IMR-90 (cell line): ENCODE results near the gene KCNQ1. TPM values are rescaled to one million over a fixed set of nuclear protein-coding genes. Genes with fewer than 3 reads are reported as not detected.

ENCODE experiments used
- ATAC-seq: fragments of 200-7000 bp; cut with Tn5 transposase; 2 replicates; pipeline ENCODE4 v1.9.1; 2020; ENCODE audit warnings: low read depth, mild to moderate bottlenecking, moderate library complexity
- BruUV-seq: library from RNA; stranded (reverse); fragments of 400-500 nt; replicated peaks from 2 replicates; lab custom pipeline; 2021; lab: Mats Ljungman, UMichigan
- CTCF ChIA-PET: fragments of 300-600 bp; formaldehyde crosslinking; extraction: SDS; loops from one replicate; lab custom pipeline; 2021; ENCODE audit warnings: antibody characterized with exemption; lab: Yijun Ruan, JAX
- POLR2A ChIA-PET: fragments of 300-600 bp; sonication (Branson Sonifier 250); formaldehyde crosslinking; loops from one replicate; lab custom pipeline; 2022; ENCODE audit warnings: antibody characterized with exemption; ENCODE audit not compliant: unreplicated experiment; lab: Charles Lee
- DNase-seq: peaks from one replicate; pipeline ENCODE4 v3.0.0; 2013
- H2AFZ ChIP-seq: replicated peaks from 2 replicates; pipeline ENCODE3; 2013; ENCODE audit warnings: low read length, mild to moderate bottlenecking; ENCODE audit not compliant: poor library complexity
- H2AK5ac ChIP-seq: 2 replicates; pipeline ENCODE4 v1.6.1; 2013; ENCODE audit warnings: low read depth, low read length, inconsistent platforms
- H2AK9ac ChIP-seq: replicated peaks from 2 replicates; pipeline ENCODE3; 2013; ENCODE audit warnings: mild to moderate bottlenecking, low read depth, low read length, moderate library complexity; ENCODE audit not compliant: poor library complexity
- H2BK120ac ChIP-seq: 2 replicates; pipeline ENCODE4 v1.6.1; 2013; ENCODE audit warnings: low read depth, low read length, inconsistent platforms
- H2BK15ac ChIP-seq: 3 replicates; pipeline ENCODE4 v1.6.1; 2013; ENCODE audit warnings: low read depth, low read length, inconsistent platforms
- H2BK20ac ChIP-seq: 2 replicates; pipeline ENCODE4 v1.6.1; 2013; ENCODE audit warnings: low read depth, mild to moderate bottlenecking, inconsistent platforms, low read length, moderate library complexity
- H2BK5ac ChIP-seq: 2 replicates; pipeline ENCODE4 v1.6.1; 2013; ENCODE audit warnings: mild to moderate bottlenecking, low read depth, low read length, inconsistent platforms; ENCODE audit not compliant: poor library complexity, severe bottlenecking
- H3K14ac ChIP-seq: replicated peaks from 2 replicates; pipeline ENCODE4 v1.6.1; 2013; ENCODE audit warnings: low read depth, low read length, inconsistent platforms
- H3K18ac ChIP-seq: 2 replicates; pipeline ENCODE4 v1.6.1; 2013; ENCODE audit warnings: low read depth, low read length, control low read depth
- H3K23ac ChIP-seq: 2 replicates; pipeline ENCODE4 v1.6.1; 2013; ENCODE audit warnings: low read depth, low read length, inconsistent platforms
- H3K27ac ChIP-seq: 2 replicates; pipeline ENCODE4 v1.5.1; 2013; ENCODE audit warnings: mild to moderate bottlenecking, control low read depth, low read length; ENCODE audit not compliant: insufficient read depth
- H3K27me3 ChIP-seq: 2 replicates; pipeline ENCODE4 v1.6.1; 2013; ENCODE audit warnings: low read length; ENCODE audit not compliant: control insufficient read depth, insufficient read depth
- H3K36me3 ChIP-seq: 2 replicates; pipeline ENCODE4 v1.6.1; 2013; ENCODE audit warnings: low read length, mixed read lengths; ENCODE audit not compliant: control insufficient read depth, insufficient read depth
- H3K4ac ChIP-seq: 2 replicates; pipeline ENCODE4 v1.6.1; 2013; ENCODE audit warnings: low read depth, low read length, inconsistent platforms
- H3K4me1 ChIP-seq: 2 replicates; pipeline ENCODE4 v1.6.1; 2013; ENCODE audit warnings: low read length, mixed read lengths; ENCODE audit not compliant: control insufficient read depth, insufficient read depth
- H3K4me2 ChIP-seq: 2 replicates; pipeline ENCODE4 v1.6.1; 2013; ENCODE audit warnings: low read depth, mild to moderate bottlenecking, control low read depth, low read length, moderate library complexity
- H3K4me3 ChIP-seq: 2 replicates; pipeline ENCODE4 v1.5.1; 2013; ENCODE audit warnings: low read depth, mild to moderate bottlenecking, control low read depth, low read length, moderate library complexity; ENCODE audit not compliant: insufficient read depth
- H3K56ac ChIP-seq: 2 replicates; pipeline ENCODE4 v1.6.1; 2013; ENCODE audit warnings: low read length, inconsistent platforms; ENCODE audit not compliant: insufficient read depth; ENCODE audit errors: extremely low read depth
- H3K79me1 ChIP-seq, 2 experiments: 2 replicates each; pipeline ENCODE4 v1.6.1; 2013; ENCODE audit warnings: low read length in 2 of 2, inconsistent platforms in 1 of 2, low read depth in 1 of 2
- H3K9ac ChIP-seq: 2 replicates; pipeline ENCODE4 v1.6.1; 2013; ENCODE audit warnings: low read depth, low read length, control low read depth
- H3K9me1 ChIP-seq: 2 replicates; pipeline ENCODE4 v1.6.1; 2013; ENCODE audit warnings: low read length, inconsistent platforms; ENCODE audit not compliant: insufficient read depth
- H3K9me3 ChIP-seq: 2 replicates; pipeline ENCODE4 v1.6.1; 2013; ENCODE audit warnings: low read length; ENCODE audit not compliant: control insufficient read depth, insufficient read depth
- H4K20me1 ChIP-seq: 2 replicates; pipeline ENCODE4 v1.6.1; 2013; ENCODE audit warnings: low read length, inconsistent platforms; ENCODE audit not compliant: insufficient read depth
- H4K5ac ChIP-seq: 2 replicates; pipeline ENCODE4 v1.6.1; 2013; ENCODE audit warnings: mild to moderate bottlenecking, low read depth, low read length, control low read depth
- H4K8ac ChIP-seq, 2 experiments: 2 replicates each; pipeline ENCODE4 v1.6.1; 2013; ENCODE audit warnings: low read depth in 2 of 2, low read length in 2 of 2, control low read depth in 1 of 2, inconsistent platforms in 1 of 2
- H4K91ac ChIP-seq: 2 replicates; pipeline ENCODE4 v1.6.1; 2013; ENCODE audit warnings: low read depth, low read length, inconsistent platforms; ENCODE audit not compliant: insufficient read depth
- CHD1 ChIP-seq: IDR thresholded peaks from 2 replicates; pipeline ENCODE4 v1.6.1; 2012; ENCODE audit warnings: low read depth, low read length, improper control_type of control experiment
- MAZ ChIP-seq: IDR thresholded peaks from 2 replicates; pipeline ENCODE4 v1.6.1; 2012; ENCODE audit warnings: low read depth, mild to moderate bottlenecking, low read length, improper control_type of control experiment, moderate library complexity, borderline replicate concordance
- MXI1 ChIP-seq: IDR thresholded peaks from 2 replicates; pipeline ENCODE4 v1.6.1; 2012; ENCODE audit warnings: low read depth, mild to moderate bottlenecking, low read length, moderate library complexity, borderline replicate concordance
- RAD21 ChIP-seq: IDR thresholded peaks from 2 replicates; pipeline ENCODE4 v1.6.1; 2012; ENCODE audit warnings: low read length, improper control_type of control experiment
- RCOR1 ChIP-seq: IDR thresholded peaks from 2 replicates; pipeline ENCODE4 v1.6.1; 2012; ENCODE audit warnings: mild to moderate bottlenecking, low read length, improper control_type of control experiment; ENCODE audit not compliant: insufficient replicate concordance
- SMC3 ChIP-seq: fragments of 150-350 bp; IDR thresholded peaks from 2 replicates; pipeline ENCODE4 v1.6.1; 2016; ENCODE audit warnings: low read depth, mild to moderate bottlenecking, antibody characterized with exemption, low read length, moderate library complexity
- WGBS, 2 experiments: methylation state at CpG; one replicate each; pipeline versions ENCODE4 v1.1.5 to v1.1.7; 2013; ENCODE audit warnings: missing lambda C conversion rate in 2 of 2; ENCODE audit not compliant: insufficient read length in 1 of 2; ENCODE audit errors: extremely low coverage in 2 of 2; 5-methylcytosine and 5-hydroxymethylcytosine counted together
- dilution Hi-C: fragments of 300-500 bp; cut with HindIII; formaldehyde crosslinking; loops from one replicate; pipeline ENCODE4 v1.14.3; 2018; ENCODE audit warnings: low sequenced_read_pairs; ENCODE audit not compliant: unreplicated experiment
- in situ Hi-C: fragments of 300-500 bp; cut with MboI; formaldehyde crosslinking; loops from 3 replicates; pipeline ENCODE4 v1.14.3; 2019; ENCODE audit warnings: low sequenced_read_pairs, inconsistent platforms, mixed read lengths
- intact Hi-C: fragments of 100-400 bp; cut with micrococcal nuclease; formaldehyde crosslinking; loops from 2 replicates; pipeline ENCODE4 v1.10.0; 2022
- polyA plus RNA-seq, 3 experiments: library from polyadenylated mRNA; depleted of rRNA; stranded (reverse); fragments of >200 nt; gene quantifications; 2 replicates each; pipeline ENCODE4 v1.2.3, GENCODE V29; 2012; ENCODE audit warnings: low replicate concordance in 1 of 3
- total RNA-seq: library from RNA; depleted of rRNA; stranded (reverse); fragments of >200 nt; gene quantifications from 2 replicates; pipeline ENCODE4 v1.2.3, GENCODE V29; 2012

The KCNQ1 gene
- total and polyA plus RNA-seq, 2 of the 4 experiments (the other 2 are of a cell fraction), result 0.07 TPM; not detected in 1

DNA sequence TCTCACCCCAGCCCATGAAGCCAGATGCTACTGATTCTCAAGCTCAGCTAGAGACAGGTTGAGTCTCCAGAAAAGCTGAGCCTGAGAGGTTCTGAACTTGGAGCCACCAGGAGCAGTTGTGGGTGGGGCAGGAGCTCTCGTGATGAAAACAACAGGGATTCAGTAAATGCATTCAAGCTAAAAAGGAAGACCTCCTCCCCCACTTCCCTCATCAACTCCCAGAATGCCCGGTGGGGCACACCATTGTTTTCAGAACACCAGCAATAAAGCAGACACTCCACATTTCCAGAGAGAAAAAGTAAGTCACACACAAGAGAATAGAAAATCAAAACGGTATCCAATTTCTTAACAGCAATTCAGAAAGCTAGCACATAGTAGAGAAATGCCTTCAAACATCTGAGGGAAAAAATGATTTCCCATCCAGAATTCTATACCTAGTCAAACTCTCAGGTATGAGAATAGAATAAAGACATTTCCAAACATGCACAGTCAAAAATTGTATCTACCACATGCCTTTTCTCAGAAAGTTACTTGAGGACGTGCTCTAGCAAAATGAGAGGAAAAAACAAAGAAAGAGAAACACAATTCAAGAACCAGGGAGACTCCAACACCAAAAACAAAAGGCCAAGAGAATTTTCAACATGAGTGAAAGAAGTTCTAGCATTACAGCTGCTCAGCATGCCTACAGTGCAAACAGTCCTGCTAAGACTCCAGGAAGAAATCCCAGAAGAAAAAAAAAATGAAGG is 383.9 kb downstream of the KCNQ1 start:
- Histone ChIP-seq H3K9me1 (peaks cover 5% of the 10 kb centered on the region; the same call in 1 of the 2 replicates), H4K8ac (no peak overlapping the region), H2BK20ac (no peak overlapping the region), H3K9me3 (peaks cover 8% of the 10 kb centered on the region), H3K4me3 (no peak overlapping the region), H3K56ac (no peak overlapping the region), H3K14ac (no peak overlapping the region), H2AFZ (no peak overlapping the region), H3K23ac (no peak overlapping the region), H3K4me2 (no peak overlapping the region), H2BK5ac (no peak overlapping the region), H3K79me1 (no peaks in the 10 kb centered on the region), H2BK120ac (no peak overlapping the region), H3K4ac (no peak overlapping the region), H2AK5ac (no peak overlapping the region), H4K20me1 (no peaks in the 10 kb centered on the region), H2BK15ac (no peak overlapping the region), H3K4me1 (peaks cover 23% of the 10 kb centered on the region), H3K27me3 (peaks cover 2% of the 10 kb centered on the region; the same call in 1 of the 2 replicates), H3K18ac (no peak overlapping the region), H3K36me3 (no peaks in the 10 kb centered on the region), H3K27ac (no peak overlapping the region), H3K9ac (no peak overlapping the region), H4K5ac (no peak overlapping the region), H2AK9ac (no peak overlapping the region), H4K91ac (no peak overlapping the region)
- DNase-seq (no peak), ATAC-seq (no peak)
- BruUV-seq, result no TSS peak
- POLR2A ChIA-PET, result interaction anchor here (0.5 kb wide), 1 partner anchor 992 kb away, joined by 5 read pairs; no protein-coding TSS in a partner anchor
- intact Hi-C loops (loop anchor here (5.0 kb wide), 1 partner anchor 86 kb away; no protein-coding TSS in a partner anchor), dilution Hi-C loops (no loop called here), in situ Hi-C loops (no loop called here)
- TF ChIP-seq CHD1 (no peak), SMC3 (no peak), RAD21 (no peak), MAZ (no peak), RCOR1 (no peak), MXI1 (no peak)
- CTCF ChIA-PET, result no interaction called here
- WGBS, 2 experiments, result no CpG with 5 or more reads among the region's 4 CpGs
